Muscle layer of colon (tissue), 2 donors: Measurements from ENCODE around the gene FOXC1.
A peak's percentile ranks its signal among the peaks of the same experiment; 100 is the strongest.

Experiments
- H3K27ac ChIP-seq: one replicate; pipeline ENCODE4 v1.7.0; 2013; ENCODE audit warnings: low read depth, mild to moderate bottlenecking, low read length, moderate library complexity
- H3K27me3 ChIP-seq, 2 donors: one replicate each; pipeline ENCODE4 v1.7.0; 2013; ENCODE audit warnings: low read length in 2 of 2, mild to moderate bottlenecking in 2 of 2; ENCODE audit not compliant: insufficient read depth in 2 of 2, control insufficient read depth in 1 of 2
- H3K36me3 ChIP-seq: one replicate; pipeline ENCODE4 v1.7.0; 2013; ENCODE audit warnings: mild to moderate bottlenecking, low read length; ENCODE audit not compliant: insufficient read depth
- H3K4me1 ChIP-seq: one replicate; pipeline ENCODE4 v1.7.0; 2013; ENCODE audit warnings: mild to moderate bottlenecking, low read length; ENCODE audit not compliant: insufficient read depth
- H3K4me3 ChIP-seq, 2 donors: one replicate each; pipeline ENCODE4 v1.7.0; 2013; ENCODE audit warnings: low read length in 2 of 2, low read depth in 1 of 2, mild to moderate bottlenecking in 1 of 2, moderate library complexity in 1 of 2
- H3K9ac ChIP-seq: one replicate; pipeline ENCODE4 v1.7.0; 2013; ENCODE audit warnings: low read length
- H3K9me3 ChIP-seq: one replicate; pipeline ENCODE4 v1.7.0; 2013; ENCODE audit warnings: mild to moderate bottlenecking, low read length
- donor health status: abdominal sarcoma.
- donor health status: Adenocarcinoma of cecum.

Gene FOXC1

DNA sequence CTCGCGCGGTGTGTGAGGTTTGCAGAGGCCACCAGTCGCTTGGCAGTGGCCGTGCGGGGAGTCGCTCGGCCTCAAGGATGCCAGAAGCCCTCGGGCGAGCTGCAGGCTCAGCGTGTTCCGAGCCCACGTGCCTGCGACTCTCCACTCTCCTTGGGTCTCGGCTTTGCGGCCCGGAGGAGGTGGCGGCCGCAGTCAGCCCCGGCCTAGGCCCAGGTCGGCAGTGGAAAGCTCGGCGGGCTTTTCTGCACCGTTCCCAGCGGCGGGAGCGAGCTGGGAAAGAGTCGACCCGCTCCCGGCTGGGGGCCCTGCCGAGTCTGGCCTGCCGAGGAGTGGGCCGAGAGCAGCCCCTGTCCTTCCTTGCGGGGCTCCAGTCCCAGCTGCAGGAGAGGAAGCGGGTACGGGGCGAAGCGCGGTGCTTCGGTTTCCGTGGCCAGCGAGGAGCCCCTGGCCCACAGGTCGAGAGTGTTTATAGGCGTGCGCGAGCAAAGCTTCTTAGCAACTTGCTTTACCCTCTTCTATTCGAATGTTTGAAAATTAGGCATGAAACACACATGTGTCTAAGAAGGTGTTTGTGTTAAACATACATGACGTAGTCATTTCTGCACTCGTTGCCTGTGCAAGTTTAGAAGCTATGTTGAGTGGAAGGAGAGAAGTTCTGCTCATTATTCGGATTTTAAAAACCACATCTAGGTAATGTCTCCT is 5.6 kb downstream of the FOXC1 start:
- Histone ChIP-seq H3K4me1 (peaks cover 6% of the 10 kb centered on the region), H3K9ac (no peak overlapping the region), H3K9me3 (no peaks in the 10 kb centered on the region), H3K4me3 (no peak overlapping the region), H3K27me3 (peaks cover 58 to 93% of the 10 kb centered on the region in 2 donors), H3K36me3 (no peaks in the 10 kb centered on the region), H3K27ac (no peak overlapping the region)

DNA sequence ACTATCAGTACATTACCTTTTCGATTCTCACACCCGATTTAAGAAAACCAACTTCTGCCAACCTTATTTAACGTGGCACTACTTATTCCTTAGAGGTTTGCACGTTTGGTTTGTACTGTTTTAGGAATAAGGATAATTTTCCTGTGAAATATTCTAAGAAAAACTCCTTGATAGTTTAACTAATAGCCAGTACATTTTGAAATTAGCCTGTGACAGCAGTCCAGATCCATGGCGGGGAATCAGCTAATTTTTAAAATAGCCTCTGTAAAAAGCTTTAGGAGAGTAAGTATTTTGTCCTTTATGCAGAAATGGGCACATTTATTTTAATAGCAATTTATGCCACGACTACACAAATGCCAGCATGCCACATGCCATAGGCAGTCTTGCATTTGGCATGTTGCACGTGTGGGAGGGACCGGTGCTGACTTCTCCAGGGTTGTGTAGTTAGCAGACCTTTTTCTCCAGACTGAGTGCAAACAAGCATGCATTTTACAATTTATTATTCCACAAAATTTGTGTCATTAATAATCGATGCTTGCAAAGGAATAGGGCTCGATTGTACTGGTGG is 6.2 kb downstream of the FOXC1 start:
- peaks cover 6% of the 10 kb centered on the region for H3K4me1 ChIP-seq
- no peaks in the 10 kb centered on the region for H3K9me3 ChIP-seq
- no peak overlapping the region for H3K4me3 ChIP-seq
- H3K9ac ChIP-seq: no peak overlapping the region
- H3K27me3 ChIP-seq: peaks cover 62 to 94% of the 10 kb centered on the region in 2 donors
- no peaks in the 10 kb centered on the region for H3K36me3 ChIP-seq
- H3K27ac ChIP-seq: no peak overlapping the region

DNA sequence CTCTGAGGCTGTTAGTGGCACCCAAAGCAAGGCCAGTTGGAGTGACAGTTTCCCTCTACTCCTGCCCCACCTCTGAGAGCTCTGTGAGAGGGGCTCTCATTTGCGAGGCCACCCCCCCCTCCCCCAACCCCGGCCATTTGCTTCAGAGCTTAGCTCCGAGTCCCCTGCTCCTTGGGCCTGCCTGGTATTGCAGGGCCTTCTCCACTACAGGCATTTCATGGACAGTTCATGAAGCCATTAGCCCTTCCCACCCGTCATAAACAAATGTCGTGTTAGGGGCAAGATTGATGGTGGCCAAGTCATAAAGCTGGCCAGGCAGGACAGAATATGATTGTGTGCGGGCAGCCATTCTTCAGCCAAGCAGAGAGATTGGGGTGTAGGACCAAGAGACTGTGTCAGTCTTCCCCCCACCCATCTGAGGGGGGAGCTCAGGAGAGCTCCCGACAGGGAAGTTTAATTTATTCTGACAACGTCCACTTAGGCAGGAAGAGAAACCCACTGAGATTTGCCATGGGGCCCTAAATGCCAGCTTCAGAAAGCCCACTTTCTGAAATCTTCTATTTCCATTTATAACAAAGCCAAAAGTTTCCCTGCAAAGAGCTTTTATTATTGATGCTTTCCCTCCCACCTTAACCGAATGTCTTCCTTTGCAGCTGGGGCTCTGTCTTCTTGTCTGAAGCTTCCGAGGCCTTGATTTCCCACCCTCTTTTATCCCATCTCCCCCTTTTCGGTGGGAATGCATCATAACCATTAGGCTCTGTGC is 7.2 kb downstream of the FOXC1 start:
- H3K36me3 ChIP-seq: no peaks in the 10 kb centered on the region

DNA sequence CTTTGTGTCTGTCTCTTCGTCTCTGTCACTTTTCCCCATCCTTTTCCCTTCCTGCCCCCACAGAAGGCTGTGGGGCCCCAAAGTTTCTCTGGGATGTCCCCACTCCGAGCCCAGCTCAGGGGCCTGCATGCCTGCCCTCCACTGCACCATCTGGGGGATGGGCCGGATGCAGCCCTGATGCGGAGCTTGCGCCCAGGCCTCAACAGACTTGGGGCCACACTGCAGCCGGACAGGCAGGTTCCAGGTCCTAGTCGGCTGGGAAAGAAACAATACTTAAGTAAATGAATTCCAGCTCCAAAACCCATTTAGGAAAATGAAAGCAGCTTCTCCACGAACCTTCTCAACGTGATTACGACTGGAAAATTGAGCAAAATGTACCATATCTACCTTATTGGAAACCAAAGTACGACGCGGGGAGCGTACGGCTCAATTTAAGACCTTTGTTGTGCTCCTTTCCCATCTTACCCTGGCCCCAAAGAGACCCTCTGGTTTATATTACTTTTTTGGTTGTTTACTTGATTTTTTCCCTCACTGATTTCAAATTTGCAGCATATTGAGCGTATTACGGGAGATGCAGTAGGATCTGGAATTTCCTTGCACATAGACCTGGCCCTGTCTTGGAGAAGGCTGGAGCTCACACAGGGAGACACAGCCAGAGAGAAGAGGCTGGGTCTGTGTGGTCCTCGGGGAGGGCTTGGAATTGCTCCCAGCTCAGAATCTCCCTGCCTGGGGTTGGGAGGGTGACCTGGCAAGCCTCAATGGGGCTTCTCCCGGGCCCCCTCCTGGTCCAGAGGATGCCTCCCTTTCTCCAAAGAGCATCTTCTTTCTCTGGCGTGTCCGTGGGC is 8.0 kb downstream of the FOXC1 start:
- Histone ChIP-seq H3K27me3 (peaks cover 69 to 97% of the 10 kb centered on the region in 2 donors), H3K4me3 (no peak overlapping the region), H3K9me3 (no peaks in the 10 kb centered on the region), H3K27ac (no peak overlapping the region), H3K4me1 (no peaks in the 10 kb centered on the region), H3K9ac (no peak overlapping the region), H3K36me3 (no peaks in the 10 kb centered on the region)

More for the DNA sequence above, 7.2 kb downstream of the FOXC1 start:
- Histone ChIP-seq H3K4me1 (peaks cover 5% of the 10 kb centered on the region), H3K27ac (no peak overlapping the region), H3K4me3 (no peak overlapping the region), H3K9ac (no peak overlapping the region), H3K9me3 (no peaks in the 10 kb centered on the region), H3K27me3 (peaks cover 69 to 99% of the 10 kb centered on the region in 2 donors)

DNA sequence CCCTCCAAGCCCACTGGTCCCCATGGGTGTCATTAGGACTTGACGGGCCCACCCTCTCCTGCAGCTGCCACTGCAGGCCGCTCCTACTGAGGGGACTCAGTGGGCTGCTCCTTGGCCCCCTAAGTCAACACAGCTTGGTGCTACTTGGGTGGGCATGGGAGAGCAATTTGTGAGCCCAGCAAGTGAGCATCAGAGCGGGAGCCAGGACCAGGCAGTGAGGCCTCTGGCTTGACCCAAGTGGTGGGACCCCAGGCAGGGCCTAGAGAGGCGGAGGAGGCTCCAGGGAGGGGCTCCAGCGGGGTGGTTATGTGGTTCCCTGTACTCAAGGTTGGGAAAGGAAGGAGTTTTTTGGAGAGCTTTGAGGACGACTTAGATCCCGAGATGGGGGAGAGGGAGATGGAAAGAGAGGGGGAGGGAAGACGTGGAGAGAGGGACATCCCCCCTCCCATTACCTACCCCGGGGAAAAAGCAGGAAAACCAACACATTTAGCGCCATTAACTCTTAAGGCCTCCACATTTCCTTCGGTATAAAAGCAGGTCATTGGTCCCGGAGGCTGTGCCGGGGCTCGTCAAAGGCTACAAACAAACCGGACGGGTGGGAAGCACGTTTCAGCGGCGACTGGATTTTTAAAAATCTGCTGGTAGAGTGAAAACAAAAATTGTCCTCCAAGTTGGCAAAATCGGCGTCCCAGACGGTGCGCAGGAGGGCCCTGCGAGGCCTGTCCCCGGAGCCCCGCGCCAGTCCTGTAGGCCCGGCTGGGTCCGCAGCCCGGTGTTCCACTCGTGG is 8.8 kb downstream of the FOXC1 start:
- H3K4me3 ChIP-seq: no peak overlapping the region
- H3K27ac ChIP-seq: no peak overlapping the region
- H3K9ac ChIP-seq: no peak overlapping the region
- no peaks in the 10 kb centered on the region for H3K4me1 ChIP-seq
- H3K36me3 ChIP-seq: no peaks in the 10 kb centered on the region
- H3K9me3 ChIP-seq: no peaks in the 10 kb centered on the region
- H3K27me3 ChIP-seq: peaks cover 68 to 97% of the 10 kb centered on the region in 2 donors

DNA sequence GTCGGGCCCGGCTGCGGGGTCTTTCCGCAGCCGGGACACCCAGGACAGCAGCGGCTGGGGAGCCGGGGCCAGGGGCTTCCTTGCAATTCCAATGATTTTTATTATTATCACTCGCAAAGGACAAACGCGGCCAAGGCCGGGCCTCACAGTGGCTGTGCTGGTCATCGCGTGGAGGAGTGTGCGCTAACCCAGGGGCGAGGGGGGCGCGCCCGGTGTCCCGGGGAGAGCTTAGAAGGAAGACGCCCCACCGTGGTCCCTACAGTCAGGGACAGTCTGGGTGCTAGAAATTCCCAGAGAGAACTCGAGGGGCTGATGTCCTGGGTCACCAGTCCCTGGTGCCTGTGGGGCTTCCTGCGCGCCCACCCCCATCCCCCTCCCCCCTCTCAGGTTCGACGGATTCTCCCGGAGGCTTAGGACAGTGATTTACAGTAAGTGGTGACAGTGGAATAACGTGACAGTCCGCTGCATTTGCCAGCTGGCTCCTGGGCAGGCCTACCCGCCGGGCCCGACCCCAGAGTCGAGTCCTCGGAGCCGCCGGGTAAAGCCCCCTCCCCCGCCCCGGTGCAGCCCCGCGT is 9.5 kb downstream of the FOXC1 start:
- Histone ChIP-seq H3K36me3 (no peaks in the 10 kb centered on the region), H3K9ac (no peak overlapping the region), H3K4me3 (peak overlapping the region in 1 of 2 donors; percentile 27), H3K4me1 (no peaks in the 10 kb centered on the region), H3K9me3 (no peaks in the 10 kb centered on the region), H3K27ac (no peak overlapping the region), H3K27me3 (peaks cover 64 to 97% of the 10 kb centered on the region in 2 donors)

DNA sequence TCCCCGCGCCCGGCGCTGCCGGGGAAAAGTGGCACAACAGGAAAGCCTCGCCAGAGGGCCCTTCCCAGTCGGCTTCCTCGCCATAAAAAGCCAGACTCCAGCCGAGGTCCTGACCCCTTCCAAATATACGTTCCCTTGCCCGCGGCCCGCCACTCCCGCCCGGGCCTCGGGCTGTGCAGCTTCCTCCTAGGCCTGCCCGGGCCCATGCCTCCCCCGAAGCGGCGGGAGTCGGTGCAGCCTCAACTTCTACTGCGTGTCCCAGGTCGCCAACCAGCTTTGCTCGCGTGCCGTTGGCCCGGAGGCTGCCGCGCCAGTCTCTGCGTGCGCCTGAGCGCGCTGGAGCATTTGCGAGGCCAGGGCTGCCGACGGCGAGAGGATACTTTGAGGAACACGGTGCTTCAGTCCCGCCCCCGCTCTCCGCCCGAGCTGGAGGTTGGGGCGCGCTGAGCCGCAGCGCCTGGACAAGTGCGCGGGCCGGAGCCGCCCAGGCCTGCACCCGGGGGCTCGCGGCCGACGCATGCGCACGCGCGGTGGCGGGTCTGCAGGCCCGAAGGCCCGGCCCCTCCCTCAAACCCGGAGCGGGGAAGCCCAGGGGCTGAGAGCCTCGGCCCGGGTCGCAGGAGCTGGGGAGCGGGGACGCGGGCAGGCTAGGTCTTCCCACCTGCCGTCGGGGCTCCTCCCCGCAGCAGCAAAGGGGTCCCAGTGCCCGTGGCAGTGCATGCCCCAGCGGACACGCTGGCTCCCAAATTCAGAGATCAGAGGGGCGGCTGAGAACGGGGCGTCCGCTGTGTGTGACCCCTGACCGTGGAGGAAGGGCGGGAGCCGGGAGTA is 10.2 kb downstream of the FOXC1 start:
- H3K9me3 ChIP-seq: no peaks in the 10 kb centered on the region
- H3K27me3 ChIP-seq: peaks cover 63 to 97% of the 10 kb centered on the region in 2 donors
- H3K4me1 ChIP-seq: no peaks in the 10 kb centered on the region
- peak overlapping the region in 1 of 2 donors; percentile 27 for H3K4me3 ChIP-seq
- H3K27ac ChIP-seq: no peak overlapping the region
- no peak overlapping the region for H3K9ac ChIP-seq
- no peaks in the 10 kb centered on the region for H3K36me3 ChIP-seq

DNA sequence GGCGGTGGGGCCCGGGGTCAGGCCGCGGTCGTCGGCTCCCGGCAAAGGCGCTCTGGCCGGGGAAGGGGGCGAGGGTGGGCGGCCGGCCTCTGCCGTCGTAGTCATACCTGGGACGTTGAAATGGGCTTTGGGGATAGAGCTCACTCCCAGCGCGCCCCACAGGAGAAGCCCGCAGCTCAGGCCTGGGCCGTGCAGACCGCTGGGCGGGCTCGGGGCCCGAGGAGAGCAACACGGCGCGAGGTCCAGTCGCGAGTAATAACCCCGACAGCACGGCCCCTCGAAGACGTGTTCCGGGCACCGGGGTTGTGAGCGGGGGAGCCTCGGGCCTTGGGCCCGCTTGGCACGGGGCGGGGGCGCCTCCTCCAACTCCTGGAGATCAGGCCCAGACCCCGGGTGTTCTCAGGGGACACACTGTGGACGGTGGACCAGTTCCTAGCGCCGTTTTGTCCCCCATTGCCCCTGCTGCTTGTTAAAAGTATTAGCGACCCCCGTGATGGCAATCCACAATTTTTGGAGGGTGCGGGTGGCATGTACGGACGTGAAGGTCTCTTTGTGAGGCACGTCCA is 10.9 kb downstream of the FOXC1 start:
- no peak overlapping the region for H3K27ac ChIP-seq
- H3K4me1 ChIP-seq: peaks cover 6% of the 10 kb centered on the region
- no peaks in the 10 kb centered on the region for H3K36me3 ChIP-seq
- no peak overlapping the region for H3K4me3 ChIP-seq
- no peak overlapping the region for H3K9ac ChIP-seq
- H3K27me3 ChIP-seq: peaks cover 65 to 97% of the 10 kb centered on the region in 2 donors
- no peaks in the 10 kb centered on the region for H3K9me3 ChIP-seq

DNA sequence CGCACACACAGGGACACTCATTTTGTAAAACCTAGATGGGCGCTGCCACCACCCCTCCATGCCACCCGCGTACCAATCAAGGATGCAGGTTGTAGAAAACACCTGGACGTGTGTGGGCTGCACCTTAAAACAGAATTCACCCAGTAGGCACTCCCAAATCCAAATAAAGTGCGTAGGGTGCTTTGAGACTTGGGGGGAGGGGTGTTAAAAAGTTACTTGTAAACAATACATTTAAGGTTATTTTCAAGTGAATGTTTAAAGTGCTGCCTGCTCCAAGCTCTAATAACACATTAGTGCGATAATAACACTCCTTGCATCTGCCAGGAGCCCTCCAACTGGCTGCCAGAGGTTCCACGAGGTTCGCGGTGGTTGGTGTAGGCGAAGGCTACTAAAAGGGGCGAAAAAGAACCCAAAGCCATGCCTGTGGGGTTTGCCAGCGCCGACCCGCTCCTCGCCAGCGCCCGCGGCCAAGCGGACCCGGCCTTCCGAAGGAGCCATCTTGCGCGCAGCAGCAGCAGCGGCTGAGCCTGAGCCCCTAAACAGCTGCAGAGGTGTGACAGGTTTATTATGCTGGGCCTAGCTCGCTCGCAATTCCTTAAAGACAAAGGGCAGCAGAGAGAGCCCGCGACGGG is 11.5 kb downstream of the FOXC1 start:
- Histone ChIP-seq H3K27me3 (peaks cover 65 to 97% of the 10 kb centered on the region in 2 donors), H3K36me3 (no peaks in the 10 kb centered on the region), H3K4me3 (no peak overlapping the region), H3K27ac (no peak overlapping the region), H3K9me3 (no peaks in the 10 kb centered on the region), H3K9ac (no peak overlapping the region), H3K4me1 (peaks cover 6% of the 10 kb centered on the region)
